Mesendoderm (in vitro differentiated cells): Measurements from ENCODE around the gene ZNF3.

Source experiments
- DNase-seq: peaks from one replicate; pipeline ENCODE4 v3.0.0; 2013
- H2AK5ac ChIP-seq: 2 replicates; pipeline ENCODE4 v1.6.1; 2013; ENCODE audit warnings: low read length, inconsistent platforms
- H2BK120ac ChIP-seq: 2 replicates; pipeline ENCODE4 v1.6.1; 2013; ENCODE audit warnings: low read depth, mild to moderate bottlenecking, low read length, moderate library complexity, mixed read lengths
- H2BK15ac ChIP-seq: replicated peaks from 2 replicates; pipeline ENCODE4 v1.6.1; 2013; ENCODE audit warnings: low read depth, mild to moderate bottlenecking, moderate library complexity
- H2BK5ac ChIP-seq: 2 replicates; pipeline ENCODE4 v1.6.1; 2013; ENCODE audit warnings: low read length, inconsistent platforms
- H3K18ac ChIP-seq: 2 replicates; pipeline ENCODE4 v1.6.1; 2013; ENCODE audit warnings: mild to moderate bottlenecking, low read length, mixed read lengths
- H3K23ac ChIP-seq: one replicate; pipeline ENCODE4 v1.6.1; 2013; ENCODE audit warnings: low read length
- H3K27ac ChIP-seq: 2 replicates; pipeline ENCODE4 v1.5.1; 2013; ENCODE audit warnings: low read depth, mild to moderate bottlenecking, inconsistent platforms, low read length, moderate library complexity
- H3K27me3 ChIP-seq: 2 replicates; pipeline ENCODE4 v1.6.1; 2013; ENCODE audit warnings: low read length, control low read depth, mild to moderate bottlenecking, inconsistent platforms; ENCODE audit not compliant: insufficient read depth, poor library complexity
- H3K36me3 ChIP-seq: 2 replicates; pipeline ENCODE4 v1.6.1; 2013; ENCODE audit warnings: low read length, inconsistent platforms; ENCODE audit not compliant: control insufficient read depth, insufficient read depth
- H3K4ac ChIP-seq: one replicate; pipeline ENCODE4 v1.6.1; 2013; ENCODE audit warnings: low read depth, mild to moderate bottlenecking, low read length, moderate library complexity
- H3K4me1 ChIP-seq: 2 replicates; pipeline ENCODE4 v1.6.1; 2013; ENCODE audit warnings: low read depth, low read length, inconsistent platforms; ENCODE audit not compliant: control insufficient read depth
- H3K4me2 ChIP-seq: 2 replicates; pipeline ENCODE4 v1.6.1; 2013; ENCODE audit warnings: low read length
- H3K4me3 ChIP-seq: 2 replicates; pipeline ENCODE4 v1.5.1; 2013; ENCODE audit warnings: mild to moderate bottlenecking, low read length
- H3K56ac ChIP-seq: one replicate; pipeline ENCODE4 v1.6.1; 2013; ENCODE audit warnings: low read length
- H3K79me1 ChIP-seq: 2 replicates; pipeline ENCODE4 v1.6.1; 2013; ENCODE audit warnings: low read length, inconsistent platforms
- H3K79me2 ChIP-seq: 2 replicates; pipeline ENCODE4 v1.6.1; 2013; ENCODE audit warnings: mild to moderate bottlenecking, low read length; ENCODE audit not compliant: control insufficient read depth, insufficient read depth
- H3K9ac ChIP-seq: 2 replicates; pipeline ENCODE4 v1.6.1; 2013; ENCODE audit warnings: low read length, inconsistent platforms
- H4K5ac ChIP-seq: one replicate; pipeline ENCODE4 v1.6.1; 2013; ENCODE audit warnings: low read length
- H4K8ac ChIP-seq: one replicate; pipeline ENCODE4 v1.6.1; 2013; ENCODE audit warnings: low read depth, mild to moderate bottlenecking, control low read depth, low read length, moderate library complexity
- WGBS: extraction: QIAGEN DNeasy Blood & Tissue Kit; methylation state at CpG from one replicate; pipeline ENCODE4 v1.1.7; 2013; ENCODE audit warnings: low lambda C conversion rate, missing lambda C conversion rate; ENCODE audit not compliant: insufficient coverage; ENCODE audit errors: extremely low coverage; 5-methylcytosine and 5-hydroxymethylcytosine counted together

Gene ZNF3

GRCh38 chr7:100059251-100059739, 22.2 kb downstream of the ZNF3 start:
- H3K4me2 ChIP-seq: no peak overlapping the region
- no peak overlapping the region for H4K8ac ChIP-seq
- no peak overlapping the region for H2BK5ac ChIP-seq
- H3K4ac ChIP-seq: no peak overlapping the region
- H2AK5ac ChIP-seq: no peak overlapping the region
- H3K27me3 ChIP-seq: no peaks in the 10 kb centered on the region
- no peak overlapping the region for H2BK120ac ChIP-seq
- DNase-seq: no peak
- H3K36me3 ChIP-seq: peaks cover 20% of the 10 kb centered on the region
- H3K4me3 ChIP-seq: no peak overlapping the region
- no peak overlapping the region for H3K18ac ChIP-seq
- no peak overlapping the region for H3K27ac ChIP-seq
- no peaks in the 10 kb centered on the region for H3K4me1 ChIP-seq
- WGBS: no CpG with 5 or more reads among the region's 5 CpGs
- H3K79me2 ChIP-seq: no peaks in the 10 kb centered on the region
- H3K23ac ChIP-seq: no peak overlapping the region
- H3K9ac ChIP-seq: no peak overlapping the region
- H4K5ac ChIP-seq: no peak overlapping the region
- H3K79me1 ChIP-seq: no peaks in the 10 kb centered on the region
- H3K56ac ChIP-seq: no peak overlapping the region
- no peak overlapping the region for H2BK15ac ChIP-seq

- H3K4ac ChIP-seq: no peak overlapping the region
- no peak overlapping the region for H2BK15ac ChIP-seq
- H3K36me3 ChIP-seq: peaks cover 17% of the 10 kb centered on the region
- no CpG with 5 or more reads among the region's 10 CpGs for WGBS
- no peak for DNase-seq
- no peaks in the 10 kb centered on the region for H3K27me3 ChIP-seq
- H3K18ac ChIP-seq: no peak overlapping the region
- H3K56ac ChIP-seq: no peak overlapping the region
- H3K79me1 ChIP-seq: peaks cover 4% of the 10 kb centered on the region
- no peak overlapping the region for H4K8ac ChIP-seq
- H3K4me3 ChIP-seq: no peak overlapping the region
- no peak overlapping the region for H4K5ac ChIP-seq
- no peak overlapping the region for H3K27ac ChIP-seq
- H3K79me2 ChIP-seq: no peaks in the 10 kb centered on the region
- no peaks in the 10 kb centered on the region for H3K4me1 ChIP-seq
- H2BK120ac ChIP-seq: no peak overlapping the region
- H2BK5ac ChIP-seq: no peak overlapping the region
- H3K4me2 ChIP-seq: no peak overlapping the region
- no peak overlapping the region for H2AK5ac ChIP-seq
- H3K9ac ChIP-seq: no peak overlapping the region
- no peak overlapping the region for H3K23ac ChIP-seq
These were observed 24.5 kb downstream of the ZNF3 start for GRCh38 chr7:100057006-100057405.

- DNase-seq: peak; percentile 68
- H3K4me1 ChIP-seq: no peaks in the 10 kb centered on the region
These were observed 28.3 kb downstream of the ZNF3 start for GRCh38 chr7:100053215-100053614.

GRCh38 chr7:100051611-100052010, 29.9 kb downstream of the ZNF3 start:
- no peaks in the 10 kb centered on the region for H3K36me3 ChIP-seq
- no peak overlapping the region for H3K27ac ChIP-seq
- WGBS: no CpG with 5 or more reads among the region's 3 CpGs
- no peak overlapping the region for H3K9ac ChIP-seq
- peaks cover 4% of the 10 kb centered on the region for H3K79me1 ChIP-seq
- no peak overlapping the region for H3K4ac ChIP-seq
- H4K8ac ChIP-seq: no peak overlapping the region
- no peaks in the 10 kb centered on the region for H3K27me3 ChIP-seq
- H3K4me2 ChIP-seq: no peak overlapping the region
- H2BK120ac ChIP-seq: no peak overlapping the region
- no peak for DNase-seq
- no peak overlapping the region for H3K56ac ChIP-seq
- H3K23ac ChIP-seq: no peak overlapping the region
- H3K4me3 ChIP-seq: no peak overlapping the region
- H4K5ac ChIP-seq: no peak overlapping the region
- H2BK5ac ChIP-seq: no peak overlapping the region
- H3K18ac ChIP-seq: no peak overlapping the region
- peaks cover 6% of the 10 kb centered on the region for H3K79me2 ChIP-seq
- no peak overlapping the region for H2BK15ac ChIP-seq
- H3K4me1 ChIP-seq: no peaks in the 10 kb centered on the region
- no peak overlapping the region for H2AK5ac ChIP-seq

More at GRCh38 chr7:100053215-100053614, 28.3 kb downstream of the ZNF3 start:
- H3K36me3 ChIP-seq: peaks cover 9% of the 10 kb centered on the region
- no peak overlapping the region for H2BK120ac ChIP-seq
- H4K5ac ChIP-seq: no peak overlapping the region
- no CpG with 5 or more reads among the region's 3 CpGs for WGBS
- no peak overlapping the region for H3K23ac ChIP-seq
- H2BK15ac ChIP-seq: no peak overlapping the region
- no peak overlapping the region for H3K27ac ChIP-seq
- no peak overlapping the region for H3K9ac ChIP-seq
- no peaks in the 10 kb centered on the region for H3K27me3 ChIP-seq
- H2AK5ac ChIP-seq: no peak overlapping the region
- H2BK5ac ChIP-seq: no peak overlapping the region
- H3K4ac ChIP-seq: no peak overlapping the region
- no peak overlapping the region for H4K8ac ChIP-seq
- H3K79me1 ChIP-seq: peaks cover 4% of the 10 kb centered on the region
- no peak overlapping the region for H3K4me2 ChIP-seq
- no peak overlapping the region for H3K4me3 ChIP-seq
- peaks cover 6% of the 10 kb centered on the region for H3K79me2 ChIP-seq
- H3K18ac ChIP-seq: no peak overlapping the region
- no peak overlapping the region for H3K56ac ChIP-seq

GRCh38 chr7:100049441-100050291, 31.9 kb downstream of the ZNF3 start, which contains the start of gene ZSCAN21:
Gene ZSCAN21 (plus strand): TSS chr7:100049774. CDS start chr7:100057007, 7,233 bp downstream.
- H3K18ac ChIP-seq: peak within 1 kb of the TSS; percentile 95
- peak; percentile 89 for DNase-seq
- no CpG with 5 or more reads among the region's 47 CpGs for WGBS
- no peak within 1 kb of the TSS for H2AK5ac ChIP-seq
- H2BK5ac ChIP-seq: no peak within 1 kb of the TSS
- H4K5ac ChIP-seq: no peak within 1 kb of the TSS
- peak within 1 kb of the TSS; percentile 78 for H3K4me2 ChIP-seq
- peak within 1 kb of the TSS; percentile 81 for H3K27ac ChIP-seq
- H3K79me2 ChIP-seq: peaks cover 6% of the 10 kb centered on the region
- no peak within 1 kb of the TSS for H2BK120ac ChIP-seq
- H3K9ac ChIP-seq: peak within 1 kb of the TSS; percentile 95
- no peak within 1 kb of the TSS for H2BK15ac ChIP-seq
- peak within 1 kb of the TSS; percentile 64 for H3K4ac ChIP-seq
- H3K79me1 ChIP-seq: peaks cover 4% of the 10 kb centered on the region
- H3K27me3 ChIP-seq: no peaks in the 10 kb centered on the region
- H4K8ac ChIP-seq: no peak within 1 kb of the TSS
- H3K4me1 ChIP-seq: no peaks in the 10 kb centered on the region
- H3K4me3 ChIP-seq: peak within 1 kb of the TSS; percentile 91
- H3K23ac ChIP-seq: no peak within 1 kb of the TSS
- peak within 1 kb of the TSS; percentile 97 for H3K56ac ChIP-seq
- no peaks in the 10 kb centered on the region for H3K36me3 ChIP-seq
